Lung (tissue), 12 donors: ENCODE measurements around the gene DENND2C. TPM values are rescaled to one million over a fixed set of nuclear protein-coding genes. Genes with fewer than 3 reads are reported as not detected.

Source experiments
- ATAC-seq: fragments of 200-7000 bp; cut with Tn5 transposase; one replicate; pipeline ENCODE4 v1.9.1; 2020; ENCODE audit warnings: moderate number of reproducible peaks; ENCODE audit not compliant: insufficient read depth, low FRiP score
- DNase-seq, 3 donors: peaks; one replicate each; pipeline ENCODE4 v3.0.0-alpha.2; 2013 to 2017
- H3K27ac ChIP-seq, 2 donors: one replicate each; pipeline ENCODE4 v1.5.1; 2013; ENCODE audit warnings: mild to moderate bottlenecking in 2 of 2, moderate library complexity in 2 of 2, control low read depth in 1 of 2, inconsistent platforms in 1 of 2, low read depth in 1 of 2, low read length in 1 of 2
- H3K27me3 ChIP-seq, 3 donors: one replicate each; pipeline ENCODE4 v1.5.1; 2013; ENCODE audit warnings: low read length in 2 of 3; ENCODE audit not compliant: control insufficient read depth in 3 of 3, insufficient read depth in 3 of 3
- H3K36me3 ChIP-seq, 4 donors: one replicate each; pipeline ENCODE4 v1.5.1; 2013; ENCODE audit warnings: low read length in 4 of 4, mild to moderate bottlenecking in 1 of 4, moderate library complexity in 1 of 4; ENCODE audit not compliant: control insufficient read depth in 4 of 4, insufficient read depth in 4 of 4
- H3K4me1 ChIP-seq, 5 donors: one replicate each; pipeline ENCODE4 v1.5.1; 2013; ENCODE audit warnings: low read length in 5 of 5, mild to moderate bottlenecking in 2 of 5, moderate library complexity in 1 of 5; ENCODE audit not compliant: control insufficient read depth in 5 of 5, insufficient read depth in 5 of 5
- H3K4me3 ChIP-seq: one replicate; pipeline ENCODE4 v1.5.1; 2013; ENCODE audit warnings: mild to moderate bottlenecking, control low read depth, moderate library complexity
- H3K9ac ChIP-seq, 2 donors: one replicate each; pipeline ENCODE4 v1.5.1; 2013; ENCODE audit warnings: low read length in 2 of 2, control low read depth in 1 of 2; ENCODE audit not compliant: insufficient read depth in 1 of 2
- H3K9me3 ChIP-seq, 4 donors: one replicate each; pipeline ENCODE4 v1.5.1; 2013; ENCODE audit warnings: low read length in 3 of 4, mild to moderate bottlenecking in 1 of 4, moderate library complexity in 1 of 4; ENCODE audit not compliant: control insufficient read depth in 4 of 4, insufficient read depth in 3 of 4
- CTCF ChIP-seq: IDR thresholded peaks from 2 replicates; pipeline ENCODE4 v1.5.1; 2012; ENCODE audit warnings: mild to moderate bottlenecking; ENCODE audit errors: control extremely low read depth, extremely low read depth
- WGBS, 2 donors: extraction: QIAGEN DNeasy Blood & Tissue Kit; methylation state at CpG; one replicate each; pipeline ENCODE4 v1.1.7; 2013; 5-methylcytosine and 5-hydroxymethylcytosine counted together
- polyA plus RNA-seq, 2 donors: library from polyadenylated mRNA; stranded (reverse); fragments of 200-250 nt; gene quantifications; one replicate each; pipeline ENCODE4 v1.2.1, GENCODE V29; 2013
- total RNA-seq, 2 donors: library from RNA; depleted of rRNA in 1 of 2; stranded (reverse); fragments of >200 nt in 1 of 2; gene quantifications; one replicate each; pipeline ENCODE4 v1.2.1, GENCODE V29; 2014 to 2021
- donor health status: control.
- donor health status: control.
- donor health status: Bipolar disorder and iron deficiency.
- donor health status: healthy.
- donor health status: DM: yes; HTN: yes; CAD: no.

DENND2C gene
- total and polyA plus RNA-seq, 4 donors: 1.00 to 6.1 (median 3.0) TPM

GRCh38 chr1:114610546-114611245 lies 59.2 kb downstream of the DENND2C start:
- WGBS, 2 donors: 94 to 96% methylated on average over 9 of the region's 9 CpGs
- no peaks in the 10 kb centered on the region for H3K27me3 ChIP-seq
- H3K9me3 ChIP-seq: no peaks in the 10 kb centered on the region
- DNase-seq (no peak), ATAC-seq (no peak)
- H3K4me3 ChIP-seq: no peak overlapping the region
- peaks cover 0 to 10% (median 2%) of the 10 kb centered on the region in 4 donors for H3K36me3 ChIP-seq
- TF ChIP-seq CTCF: no peak
- H3K27ac ChIP-seq: no peak overlapping the region
- H3K9ac ChIP-seq: no peak overlapping the region
- no peaks in the 10 kb centered on the region for H3K4me1 ChIP-seq

GRCh38 chr1:114609826-114610225 lies 60.0 kb downstream of the DENND2C start:
- H3K9ac ChIP-seq: no peak overlapping the region

GRCh38 chr1:114609026-114609425 lies 60.8 kb downstream of the DENND2C start:
- H3K27me3 ChIP-seq: no peaks in the 10 kb centered on the region
- H3K4me1 ChIP-seq: no peaks in the 10 kb centered on the region
- no peak overlapping the region for H3K4me3 ChIP-seq
- no peak for TF ChIP-seq CTCF
- 96 to 97% methylated on average over 3 of the region's 3 CpGs for WGBS, 2 donors
- no peak overlapping the region for H3K9ac ChIP-seq
- DNase-seq (no peak), ATAC-seq (no peak)
- no peak overlapping the region for H3K27ac ChIP-seq
- H3K9me3 ChIP-seq: no peaks in the 10 kb centered on the region
- H3K36me3 ChIP-seq: peaks cover 0 to 10% (median 2%) of the 10 kb centered on the region in 4 donors

More at GRCh38 chr1:114609826-114610225, 60.0 kb downstream of the DENND2C start:
- ATAC-seq (no peak), DNase-seq (no peak)
- H3K9me3 ChIP-seq: no peaks in the 10 kb centered on the region
- peaks cover 0 to 10% (median 2%) of the 10 kb centered on the region in 4 donors for H3K36me3 ChIP-seq
- H3K27ac ChIP-seq: no peak overlapping the region
- WGBS, 2 donors: 90 to 94% methylated on average over 2 of the region's 2 CpGs
- no peaks in the 10 kb centered on the region for H3K4me1 ChIP-seq
- no peaks in the 10 kb centered on the region for H3K27me3 ChIP-seq
- no peak for TF ChIP-seq CTCF
- H3K4me3 ChIP-seq: no peak overlapping the region
